Keratinocyte (primary cell): ENCODE measurements around the gene ADARB2. TPM values are rescaled to one million over a fixed set of nuclear protein-coding genes. Genes with fewer than 3 reads are reported as not detected.

Source experiments
- DNase-seq: peaks from one replicate; pipeline ENCODE4 v3.0.0-alpha.2; 2011; ENCODE audit warnings: low read depth, missing footprints, low spot score
- FAIRE-seq: peaks from 2 replicates; lab custom pipeline; 2011; peaks lifted over from hg19 to GRCh38; lab: Jason Lieb, UNC
- H2AFZ ChIP-seq: 2 replicates; pipeline ENCODE4 v1.6.0; 2012; ENCODE audit warnings: low read length, control low read depth, inconsistent platforms; ENCODE audit not compliant: control insufficient read depth
- H3K27ac ChIP-seq: 2 replicates; pipeline ENCODE4 v1.5.1; 2011; ENCODE audit warnings: low read length; ENCODE audit not compliant: control insufficient read depth, insufficient read depth
- H3K27me3 ChIP-seq: 3 replicates; pipeline ENCODE4 v1.6.0; 2011; ENCODE audit warnings: low read length; ENCODE audit not compliant: control insufficient read depth, insufficient read depth; ENCODE audit errors: extremely low read depth
- H3K36me3 ChIP-seq, 2 experiments: 2 replicates in 1 of 2; 3 replicates in 1 of 2; pipeline ENCODE4 v1.5.1; 2011; ENCODE audit warnings: low read length in 2 of 2, mild to moderate bottlenecking in 1 of 2; ENCODE audit not compliant: control insufficient read depth in 2 of 2, insufficient read depth in 2 of 2; ENCODE audit errors: extremely low read depth in 1 of 2
- H3K4me1 ChIP-seq: 3 replicates; pipeline ENCODE4 v1.5.1; 2011; ENCODE audit warnings: low read length; ENCODE audit not compliant: control insufficient read depth, insufficient read depth; ENCODE audit errors: extremely low read depth
- H3K4me2 ChIP-seq: 3 replicates; pipeline ENCODE4 v1.6.0; 2011; ENCODE audit warnings: low read depth, low read length; ENCODE audit not compliant: control insufficient read depth, insufficient read depth; ENCODE audit errors: extremely low read depth
- H3K4me3 ChIP-seq, 3 experiments: fragments of 200-600 bp in 1 of 3; sonication (generic) in 1 of 3; 2 replicates in 2 of 3; 3 replicates in 1 of 3; pipeline ENCODE4 v1.5.1; 2011 to 2016; ENCODE audit warnings: low read length in 3 of 3, mild to moderate bottlenecking in 3 of 3, control low read depth in 2 of 3, inconsistent platforms in 1 of 3, low read depth in 1 of 3, mixed read lengths in 1 of 3, mixed run types in 1 of 3, moderate library complexity in 1 of 3; ENCODE audit not compliant: control insufficient read depth in 2 of 3, insufficient read depth in 2 of 3; ENCODE audit errors: extremely low read depth in 1 of 3
- H3K79me2 ChIP-seq: 2 replicates; pipeline ENCODE4 v1.6.0; 2012; ENCODE audit warnings: low read length; ENCODE audit not compliant: control insufficient read depth, insufficient read depth
- H3K9ac ChIP-seq: 3 replicates; pipeline ENCODE4 v1.6.0; 2011; ENCODE audit warnings: low read length; ENCODE audit not compliant: control insufficient read depth, insufficient read depth; ENCODE audit errors: extremely low read depth
- H3K9me1 ChIP-seq: 3 replicates; pipeline ENCODE4 v1.6.0; 2011; ENCODE audit warnings: low read length; ENCODE audit not compliant: control insufficient read depth, insufficient read depth; ENCODE audit errors: extremely low read depth
- H3K9me3 ChIP-seq: 2 replicates; pipeline ENCODE4 v1.5.1; 2012; ENCODE audit warnings: low read depth, low read length; ENCODE audit not compliant: control insufficient read depth
- H4K20me1 ChIP-seq: 3 replicates; pipeline ENCODE4 v1.6.0; 2011; ENCODE audit warnings: low read length; ENCODE audit not compliant: control insufficient read depth, insufficient read depth; ENCODE audit errors: extremely low read depth
- EZH2 ChIP-seq: IDR thresholded peaks from one replicate; pipeline ENCODE4 v1.6.1; 2012; ENCODE audit warnings: inconsistent platforms, mild to moderate bottlenecking, low read length, moderate library complexity
- dilution Hi-C: fragments of 300-500 bp; cut with MboI; formaldehyde crosslinking; loops from one replicate; pipeline ENCODE4 v1.7.0; 2020; ENCODE audit warnings: low sequenced_read_pairs; ENCODE audit not compliant: extremely low pct_ligation_motif_present
- polyA plus RNA-seq, 5 experiments: library from polyadenylated mRNA; depleted of rRNA in 3 of 5; stranded (reverse) in 3 of 5; stranded (forward) in 1 of 5; unstranded in 1 of 5; fragments of >200 nt; gene quantifications; 1 replicate in 1 of 5; 2 replicates in 3 of 5; 3 replicates in 1 of 5; pipeline versions ENCODE4 v1.2.1 to v1.2.3, GENCODE V29; 2011 to 2012; ENCODE audit warnings: missing spikeins in 2 of 5, low read depth in 1 of 5, low replicate concordance in 1 of 5
- TF ChIP-seq, protein P1 (sequence below), 3 experiments: IDR thresholded peaks in 1 of 3; conservative IDR thresholded peaks in 1 of 3; optimal IDR thresholded peaks in 1 of 3; 2 replicates in 2 of 3; 3 replicates in 1 of 3; pipeline versions ENCODE3 to v1.5.1; 2011; ENCODE audit warnings: low read length in 3 of 3, mild to moderate bottlenecking in 3 of 3, moderate library complexity in 2 of 3, control low read depth in 1 of 3, inconsistent platforms in 1 of 3; ENCODE audit not compliant: insufficient read depth in 2 of 3; ENCODE audit errors: extremely low read depth in 1 of 3

The ADARB2 gene
- polyA plus RNA-seq, 1 donor (not counting 4 experiments of a cell fraction or from before 2014, with no cell fraction given): not detected

- Histone ChIP-seq H3K27me3 (no peaks in the 10 kb centered on the region), H3K9me3 (peaks cover 6% of the 10 kb centered on the region)
These were observed 325.4 kb downstream of the ADARB2 start for GRCh38 chr10:1411956-1412355.

GRCh38 chr10:1411451-1411850, 325.9 kb downstream of the ADARB2 start:
- TF ChIP-seq EZH2: no peak
- TF ChIP-seq, protein P1, sequence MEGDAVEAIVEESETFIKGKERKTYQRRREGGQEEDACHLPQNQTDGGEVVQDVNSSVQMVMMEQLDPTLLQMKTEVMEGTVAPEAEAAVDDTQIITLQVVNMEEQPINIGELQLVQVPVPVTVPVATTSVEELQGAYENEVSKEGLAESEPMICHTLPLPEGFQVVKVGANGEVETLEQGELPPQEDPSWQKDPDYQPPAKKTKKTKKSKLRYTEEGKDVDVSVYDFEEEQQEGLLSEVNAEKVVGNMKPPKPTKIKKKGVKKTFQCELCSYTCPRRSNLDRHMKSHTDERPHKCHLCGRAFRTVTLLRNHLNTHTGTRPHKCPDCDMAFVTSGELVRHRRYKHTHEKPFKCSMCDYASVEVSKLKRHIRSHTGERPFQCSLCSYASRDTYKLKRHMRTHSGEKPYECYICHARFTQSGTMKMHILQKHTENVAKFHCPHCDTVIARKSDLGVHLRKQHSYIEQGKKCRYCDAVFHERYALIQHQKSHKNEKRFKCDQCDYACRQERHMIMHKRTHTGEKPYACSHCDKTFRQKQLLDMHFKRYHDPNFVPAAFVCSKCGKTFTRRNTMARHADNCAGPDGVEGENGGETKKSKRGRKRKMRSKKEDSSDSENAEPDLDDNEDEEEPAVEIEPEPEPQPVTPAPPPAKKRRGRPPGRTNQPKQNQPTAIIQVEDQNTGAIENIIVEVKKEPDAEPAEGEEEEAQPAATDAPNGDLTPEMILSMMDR (optimal IDR thresholded peaks at IDR 0.05 in 1 of 3, IDR thresholded peaks at IDR 0.05 in 1 of 3, conservative IDR thresholded peaks at IDR 0.05 in 1 of 3; ENCODE audit: extremely low read depth in 1 of 3, insufficient read depth in 2 of 3, low read length in 3 of 3): no peak
- no peak overlapping the region for H3K4me2 ChIP-seq
- no peaks in the 10 kb centered on the region for H4K20me1 ChIP-seq
- no peaks in the 10 kb centered on the region for H3K4me1 ChIP-seq
- H2AFZ ChIP-seq: no peak overlapping the region
- no peak overlapping the region for H3K27ac ChIP-seq
- H3K79me2 ChIP-seq: no peaks in the 10 kb centered on the region
- FAIRE-seq: no peak
- dilution Hi-C loops: no loop called here
- no peaks in the 10 kb centered on the region for H3K36me3 ChIP-seq
- peaks cover 6% of the 10 kb centered on the region for H3K9me3 ChIP-seq
- H3K4me3 ChIP-seq: no peak overlapping the region
- DNase-seq: no peak
- no peaks in the 10 kb centered on the region for H3K9me1 ChIP-seq
- H3K9ac ChIP-seq: no peak overlapping the region
- no peaks in the 10 kb centered on the region for H3K27me3 ChIP-seq

More at GRCh38 chr10:1411956-1412355, 325.4 kb downstream of the ADARB2 start:
- dilution Hi-C loops: no loop called here
- no peaks in the 10 kb centered on the region for H3K4me1 ChIP-seq
- H3K27ac ChIP-seq: no peak overlapping the region
- DNase-seq (no peak), FAIRE-seq (no peak)
- H2AFZ ChIP-seq: no peak overlapping the region
- no peaks in the 10 kb centered on the region for H4K20me1 ChIP-seq
- no peaks in the 10 kb centered on the region for H3K36me3 ChIP-seq
- H3K4me2 ChIP-seq: no peak overlapping the region
- H3K9me1 ChIP-seq: no peaks in the 10 kb centered on the region
- H3K4me3 ChIP-seq: no peak overlapping the region
- H3K79me2 ChIP-seq: no peaks in the 10 kb centered on the region
- TF ChIP-seq, protein P1 (optimal IDR thresholded peaks at IDR 0.05 in 1 of 3, IDR thresholded peaks at IDR 0.05 in 1 of 3, conservative IDR thresholded peaks at IDR 0.05 in 1 of 3; ENCODE audit: extremely low read depth in 1 of 3, insufficient read depth in 2 of 3, low read length in 3 of 3): no peak
- TF ChIP-seq EZH2: no peak
- H3K9ac ChIP-seq: no peak overlapping the region
